HuH-7 (cell line): ENCODE measurements around the gene TMEM209.
"Not testable (repeated sequence)": the region's sequence is repeated elsewhere in the genome, so short reads cannot be mapped to it uniquely, and the experiment has no call there.

Source experiments
- DNase-seq: peaks from one replicate; pipeline ENCODE4 v3.0.0; 2011; ENCODE audit warnings: low spot score

The TMEM209 gene

GRCh38 chr7:130126840-130127239 lies 78.4 kb downstream of the TMEM209 start:
- not testable (repeated sequence) for DNase-seq

GRCh38 chr7:130124711-130125110 lies 80.5 kb downstream of the TMEM209 start:
- DNase-seq, result no peak

DNA sequence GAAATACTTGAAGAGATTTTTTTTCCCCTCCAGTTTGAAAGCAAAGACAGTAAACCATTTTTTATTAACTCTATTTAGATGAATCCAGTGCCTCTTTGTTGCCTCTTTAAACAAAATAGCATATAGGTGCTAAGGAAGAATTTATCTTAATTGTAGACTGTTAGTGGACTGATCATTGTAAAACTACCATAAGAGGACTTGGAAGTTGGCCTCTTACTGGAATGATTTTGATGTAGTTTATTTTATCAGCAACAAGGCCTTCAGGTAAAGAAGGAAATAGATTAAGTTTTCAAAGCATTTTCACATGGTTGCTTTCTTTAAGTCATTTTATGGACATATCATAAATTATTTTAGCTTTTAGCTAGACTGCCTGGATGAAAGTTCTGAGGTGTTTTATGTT lies 81.7 kb downstream of the TMEM209 start:
- no peak for DNase-seq

DNA sequence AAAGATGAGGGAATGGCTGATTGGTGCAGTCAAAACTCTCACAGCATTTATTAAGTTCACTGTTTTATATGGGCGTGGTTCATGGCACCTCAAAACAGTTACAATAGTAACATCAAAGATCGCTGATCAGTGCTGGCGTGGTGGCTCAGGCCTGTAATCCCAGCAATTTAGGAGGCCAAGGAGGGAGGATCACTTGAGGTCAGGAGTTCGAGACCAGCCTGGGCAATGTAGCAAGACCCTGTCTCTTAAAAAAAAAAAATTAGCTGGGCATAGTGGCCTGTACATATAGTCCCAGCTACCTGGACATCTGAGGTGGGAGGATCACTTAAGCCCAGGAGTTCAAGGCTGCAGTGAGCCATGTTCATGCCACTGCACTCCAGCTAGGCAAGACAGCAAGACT lies 86.4 kb downstream of the TMEM209 start:
- DNase-seq, result no peak

- DNase-seq, result no peak
Measured at GRCh38 chr7:130118294-130118693, 86.9 kb downstream of the TMEM209 start.

GRCh38 chr7:130114776-130115175 lies 90.4 kb downstream of the TMEM209 start:
- DNase-seq, result no peak
